ENCODE results near the gene LZTS3.
"Not testable (repeated sequence)": the region's sequence is repeated elsewhere in the genome, so short reads cannot be mapped to it uniquely, and the experiment has no call there.

Gene LZTS3

GRCh38 chr20:3167738-3168078 lies 5.6 kb downstream of the LZTS3 start:
- DNase-seq (ENCODE audit: low read depth, low spot score) = no peak

- no peak for DNase-seq (ENCODE audit: low read depth, low spot score)
These were observed 6.4 kb downstream of the LZTS3 start for GRCh38 chr20:3166913-3167342.

- DNase-seq (ENCODE audit: low read depth, low spot score) = no peak
These were observed 6.9 kb downstream of the LZTS3 start for GRCh38 chr20:3166338-3166912.

GRCh38 chr20:3165473-3166337 lies 7.6 kb downstream of the LZTS3 start:
- DNase-seq (ENCODE audit: low read depth, low spot score) = no peak

DNA sequence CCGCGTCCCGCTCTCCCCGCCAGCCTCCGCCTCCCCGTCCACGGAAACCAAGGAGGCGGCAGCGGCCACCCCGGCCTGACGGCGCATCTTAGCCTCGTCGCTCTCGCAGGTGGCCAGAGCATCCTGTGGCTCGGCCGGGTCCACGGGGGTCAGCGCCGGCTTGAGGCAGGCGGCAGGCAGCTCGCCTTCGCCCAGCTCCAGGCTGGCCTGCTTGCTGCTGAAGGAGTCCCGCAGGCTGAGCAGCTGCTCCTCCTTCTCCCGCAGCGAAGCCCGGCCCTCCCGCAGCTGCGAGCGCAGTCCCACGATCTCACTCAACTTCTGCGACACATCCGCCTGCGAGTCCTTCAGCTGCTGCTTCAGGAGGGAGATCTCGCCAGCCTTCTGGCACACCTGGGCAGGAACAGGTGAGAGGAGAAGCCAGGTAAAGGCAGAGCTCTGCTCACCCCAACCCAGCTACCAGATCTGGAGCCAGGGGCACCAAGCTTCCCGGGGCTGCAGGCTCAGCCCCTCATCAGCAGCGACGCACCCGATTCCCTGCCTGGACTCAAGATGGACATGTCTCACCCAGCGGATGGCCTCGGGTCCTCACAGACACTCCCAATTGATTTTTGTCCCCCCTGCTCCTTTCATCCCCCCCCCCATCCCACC lies 8.5 kb downstream of the LZTS3 start:
- DNase-seq (ENCODE audit: low read depth, low spot score) = no peak

GRCh38 chr20:3164043-3164762 lies 9.1 kb downstream of the LZTS3 start:
- no peak for DNase-seq (ENCODE audit: low read depth, low spot score)

DNA sequence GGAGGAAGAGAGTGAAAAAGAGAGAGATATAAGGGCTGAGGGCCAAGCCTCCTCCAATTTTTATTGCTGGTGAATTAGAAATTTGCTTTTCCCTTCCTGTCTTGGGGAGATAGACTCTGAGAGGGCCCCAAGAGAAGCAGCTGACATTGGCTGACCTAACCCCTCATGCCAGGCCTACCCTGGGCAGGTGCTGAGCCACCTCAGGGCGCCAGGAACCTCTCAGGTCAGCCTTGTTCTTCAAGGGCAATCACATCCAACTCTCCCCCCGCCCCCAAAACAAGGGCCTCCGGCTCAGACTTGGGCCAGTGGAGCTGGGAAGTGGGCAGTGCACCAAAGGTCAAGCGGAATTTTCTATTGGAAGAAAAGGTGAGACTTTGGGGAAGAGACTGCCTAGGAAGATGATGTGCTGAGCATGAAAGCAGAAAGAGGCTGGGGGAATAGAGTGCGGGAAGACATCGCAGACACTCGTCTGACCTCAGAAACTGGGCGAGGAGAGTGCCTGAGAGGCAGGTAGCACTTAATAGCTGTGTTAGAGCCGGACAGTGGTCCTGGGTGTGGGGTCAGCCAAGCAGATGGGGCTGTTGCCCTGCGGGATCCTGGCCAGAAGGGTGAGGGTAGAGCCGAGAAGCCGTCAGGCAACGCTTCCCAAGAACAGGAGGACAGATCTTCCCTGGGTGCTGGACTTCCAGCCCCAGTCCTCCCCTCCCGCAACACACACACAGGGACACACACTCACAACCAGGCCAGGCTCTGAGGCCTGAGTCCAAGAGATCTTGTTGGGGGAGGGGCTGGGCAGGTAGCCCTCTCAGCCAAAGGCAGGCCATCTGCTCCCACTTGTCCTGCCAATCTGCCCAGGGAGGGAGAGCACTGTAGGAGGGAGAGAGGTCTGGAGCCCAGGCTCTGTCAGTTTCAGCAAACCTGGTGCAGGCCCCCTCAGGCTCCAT lies 10.0 kb downstream of the LZTS3 start:
- DNase-seq (ENCODE audit: low read depth, low spot score) = no peak

GRCh38 chr20:3162080-3162611 lies 11.2 kb downstream of the LZTS3 start:
- no peak for DNase-seq (ENCODE audit: low read depth, low spot score)

DNA sequence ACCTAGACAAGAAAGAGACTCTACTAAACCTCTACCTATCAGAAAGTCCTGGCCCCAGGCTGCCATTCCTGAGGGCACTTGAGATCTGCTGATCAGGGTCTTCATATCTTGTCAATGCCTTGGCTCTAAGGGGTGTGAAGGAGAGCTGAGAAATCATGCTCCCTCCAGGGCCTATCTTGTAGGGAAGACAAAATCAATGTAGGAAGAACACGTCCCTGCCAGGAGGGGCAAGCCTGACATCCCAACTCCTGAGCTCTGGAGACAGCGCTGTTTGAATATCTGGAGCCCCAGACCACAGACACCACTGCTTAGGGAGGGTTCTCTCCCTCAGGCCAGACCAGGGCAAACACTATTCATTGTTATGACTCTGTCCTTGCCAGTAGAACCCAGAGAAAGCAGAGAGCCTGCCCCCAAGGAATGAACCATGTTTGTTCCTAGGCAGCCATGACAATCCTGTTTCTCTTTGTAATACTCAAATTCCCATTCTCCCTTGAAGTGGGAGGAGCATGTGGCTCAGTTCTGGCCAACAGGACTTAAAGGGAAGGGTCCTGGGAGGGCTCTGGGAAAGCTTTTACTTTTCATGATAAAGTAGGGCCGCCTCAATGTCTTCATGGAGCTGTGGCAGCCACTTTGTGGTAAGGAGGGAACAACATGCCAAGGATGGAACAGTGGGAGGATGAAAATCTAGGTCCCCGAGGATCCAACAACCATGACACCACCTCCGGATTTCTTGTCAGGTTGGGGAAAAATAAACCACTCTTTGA lies 11.9 kb downstream of the LZTS3 start:
- no peak for DNase-seq (ENCODE audit: low read depth, low spot score)

GRCh38 chr20:3160418-3160817 lies 12.9 kb downstream of the LZTS3 start:
- no peak for DNase-seq (ENCODE audit: low read depth, low spot score)

- DNase-seq (ENCODE audit: low read depth, low spot score) = no peak
These were observed 14.3 kb downstream of the LZTS3 start for GRCh38 chr20:3158968-3159431.

GRCh38 chr20:3157817-3158216 lies 15.5 kb downstream of the LZTS3 start:
- DNase-seq (ENCODE audit: low read depth, low spot score) = no peak

- DNase-seq (ENCODE audit: low read depth, low spot score) = no peak
These were observed 16.3 kb downstream of the LZTS3 start for GRCh38 chr20:3156811-3157619.

GRCh38 chr20:3152057-3152644 lies 21.2 kb downstream of the LZTS3 start:
- DNase-seq (ENCODE audit: low read depth, low spot score) = not testable (repeated sequence)

DNA sequence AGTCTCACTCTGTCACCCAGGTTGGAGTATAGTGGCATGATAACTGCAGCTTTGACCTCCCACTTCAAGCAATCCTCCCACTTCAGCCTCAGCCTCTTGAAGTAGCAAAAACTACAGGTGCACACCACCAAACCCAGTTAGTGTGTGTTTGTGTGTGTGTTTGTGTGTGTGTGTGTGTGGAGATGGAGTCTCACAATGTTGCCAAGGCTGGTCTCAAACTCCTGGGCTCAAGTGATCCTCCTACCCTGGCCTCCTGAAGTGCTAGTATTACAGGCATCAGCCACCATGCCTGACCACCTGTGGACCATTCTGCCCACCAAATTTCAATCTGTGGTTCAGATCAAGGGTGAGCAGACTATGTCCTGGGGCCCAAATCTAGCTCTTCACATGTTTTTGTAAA lies 22.4 kb downstream of the LZTS3 start:
- DNase-seq (ENCODE audit: low read depth, low spot score) = no peak

- no peak for DNase-seq (ENCODE audit: low read depth, low spot score)
These were observed 26.5 kb downstream of the LZTS3 start for GRCh38 chr20:3146732-3147341.

DNA sequence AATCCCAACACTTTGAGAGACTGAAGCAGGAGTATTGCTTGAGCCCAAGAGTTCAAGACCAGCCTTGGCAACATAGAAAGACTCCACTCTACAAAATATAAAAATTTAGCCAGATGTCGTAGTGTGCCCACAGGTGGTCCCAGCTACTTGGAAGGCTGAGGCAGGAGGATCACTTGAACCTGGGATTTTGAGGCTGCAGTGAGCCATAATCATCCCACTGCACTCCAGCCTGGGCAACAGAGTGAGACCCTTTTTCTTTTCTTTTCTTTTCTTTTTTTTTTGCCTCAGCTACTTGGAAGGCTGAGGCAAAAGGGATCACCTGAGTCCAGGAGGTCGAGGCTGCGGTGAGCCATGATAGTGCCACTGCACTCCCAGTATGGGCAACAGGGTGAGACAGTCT lies 31.6 kb downstream of the LZTS3 start:
- DNase-seq (ENCODE audit: low read depth, low spot score) = no peak

GRCh38 chr20:3137492-3137891 lies 35.9 kb downstream of the LZTS3 start:
- no peak for DNase-seq (ENCODE audit: low read depth, low spot score)
